Measurements from ENCODE around the gene GSTM1.
"Not testable (repeated sequence)": the region's sequence is repeated elsewhere in the genome, so short reads cannot be mapped to it uniquely, and the experiment has no call there.

GSTM1 gene

GRCh38 chr1:109702940-109703339 lies 15.3 kb downstream of the GSTM1 start:
- not testable (repeated sequence) for H3K4me3 ChIP-seq (ENCODE audit: low read depth, low read length); H3K27ac ChIP-seq (ENCODE audit: low read depth, low read length); H3K79me2 ChIP-seq (ENCODE audit: control insufficient read depth, insufficient read depth, low read length, unreplicated experiment); H3K4me1 ChIP-seq (ENCODE audit: control insufficient read depth, insufficient read depth, low read length, unreplicated experiment); H3K27me3 ChIP-seq (ENCODE audit: insufficient read depth, low read length); H2AFZ ChIP-seq (ENCODE audit: low read length, unreplicated experiment); H3K36me3 ChIP-seq (ENCODE audit: insufficient read depth, low read length)

- no peaks in the 10 kb centered on the region for H3K79me2 ChIP-seq (ENCODE audit: control insufficient read depth, insufficient read depth, low read length, unreplicated experiment)
- H3K27ac ChIP-seq (ENCODE audit: low read depth, low read length) = no peak overlapping the region
- no peaks in the 10 kb centered on the region for H3K27me3 ChIP-seq (ENCODE audit: insufficient read depth, low read length)
- H2AFZ ChIP-seq (ENCODE audit: low read length, unreplicated experiment) = no peak overlapping the region
- H3K36me3 ChIP-seq (ENCODE audit: insufficient read depth, low read length) = no peaks in the 10 kb centered on the region
- H3K4me3 ChIP-seq (ENCODE audit: low read depth, low read length) = no peak overlapping the region
- H3K4me1 ChIP-seq (ENCODE audit: control insufficient read depth, insufficient read depth, low read length, unreplicated experiment) = no peaks in the 10 kb centered on the region
Observed at GRCh38 chr1:109704173-109704572, 16.6 kb downstream of the GSTM1 start.

GRCh38 chr1:109705411-109705810 lies 17.8 kb downstream of the GSTM1 start:
- no peak overlapping the region for H2AFZ ChIP-seq (ENCODE audit: low read length, unreplicated experiment)
- no peak overlapping the region for H3K27ac ChIP-seq (ENCODE audit: low read depth, low read length)

GRCh38 chr1:109708949-109709348 lies 21.3 kb downstream of the GSTM1 start:
- not testable (repeated sequence) for H3K4me1 ChIP-seq (ENCODE audit: control insufficient read depth, insufficient read depth, low read length, unreplicated experiment); H3K4me3 ChIP-seq (ENCODE audit: low read depth, low read length); H3K27ac ChIP-seq (ENCODE audit: low read depth, low read length); H3K36me3 ChIP-seq (ENCODE audit: insufficient read depth, low read length); H2AFZ ChIP-seq (ENCODE audit: low read length, unreplicated experiment); H3K27me3 ChIP-seq (ENCODE audit: insufficient read depth, low read length); H3K79me2 ChIP-seq (ENCODE audit: control insufficient read depth, insufficient read depth, low read length, unreplicated experiment)

More at GRCh38 chr1:109705411-109705810, 17.8 kb downstream of the GSTM1 start:
- H3K79me2 ChIP-seq (ENCODE audit: control insufficient read depth, insufficient read depth, low read length, unreplicated experiment) = no peaks in the 10 kb centered on the region
- H3K36me3 ChIP-seq (ENCODE audit: insufficient read depth, low read length) = no peaks in the 10 kb centered on the region
- no peaks in the 10 kb centered on the region for H3K27me3 ChIP-seq (ENCODE audit: insufficient read depth, low read length)
- no peaks in the 10 kb centered on the region for H3K4me1 ChIP-seq (ENCODE audit: control insufficient read depth, insufficient read depth, low read length, unreplicated experiment)
- no peak overlapping the region for H3K4me3 ChIP-seq (ENCODE audit: low read depth, low read length)

- not testable (repeated sequence) for H3K4me1 ChIP-seq (ENCODE audit: control insufficient read depth, insufficient read depth, low read length, unreplicated experiment); H3K36me3 ChIP-seq (ENCODE audit: insufficient read depth, low read length); H3K27ac ChIP-seq (ENCODE audit: low read depth, low read length); H3K79me2 ChIP-seq (ENCODE audit: control insufficient read depth, insufficient read depth, low read length, unreplicated experiment); H3K4me3 ChIP-seq (ENCODE audit: low read depth, low read length); H2AFZ ChIP-seq (ENCODE audit: low read length, unreplicated experiment); H3K27me3 ChIP-seq (ENCODE audit: insufficient read depth, low read length)
Observed at GRCh38 chr1:109709822-109710221, 22.2 kb downstream of the GSTM1 start.

GRCh38 chr1:109711593-109712320 lies 24.1 kb downstream of the GSTM1 start, which contains the start of gene GSTM5:
TSS of gene GSTM5 (plus strand) at chr1:109712251. CDS start at chr1:109712313, 62 bp downstream.
- H3K36me3 ChIP-seq (ENCODE audit: insufficient read depth, low read length); H3K4me1 ChIP-seq (ENCODE audit: control insufficient read depth, insufficient read depth, low read length, unreplicated experiment); H2AFZ ChIP-seq (ENCODE audit: low read length, unreplicated experiment); H3K79me2 ChIP-seq (ENCODE audit: control insufficient read depth, insufficient read depth, low read length, unreplicated experiment); H3K27me3 ChIP-seq (ENCODE audit: insufficient read depth, low read length); H3K4me3 ChIP-seq (ENCODE audit: low read depth, low read length); H3K27ac ChIP-seq (ENCODE audit: low read depth, low read length): not testable (repeated sequence)

GRCh38 chr1:109712321-109712864 lies 24.8 kb downstream of the GSTM1 start:
- no peaks in the 10 kb centered on the region for H3K4me1 ChIP-seq (ENCODE audit: control insufficient read depth, insufficient read depth, low read length, unreplicated experiment)
- no peak overlapping the region for H3K27ac ChIP-seq (ENCODE audit: low read depth, low read length)
- H3K36me3 ChIP-seq (ENCODE audit: insufficient read depth, low read length) = no peaks in the 10 kb centered on the region
- H2AFZ ChIP-seq (ENCODE audit: low read length, unreplicated experiment) = no peak overlapping the region
- no peaks in the 10 kb centered on the region for H3K79me2 ChIP-seq (ENCODE audit: control insufficient read depth, insufficient read depth, low read length, unreplicated experiment)
- no peak overlapping the region for H3K4me3 ChIP-seq (ENCODE audit: low read depth, low read length)
- H3K27me3 ChIP-seq (ENCODE audit: insufficient read depth, low read length) = peaks cover 9% of the 10 kb centered on the region; the same call in 1 of the 2 replicates

- no peaks in the 10 kb centered on the region for H3K79me2 ChIP-seq (ENCODE audit: control insufficient read depth, insufficient read depth, low read length, unreplicated experiment)
- no peaks in the 10 kb centered on the region for H3K36me3 ChIP-seq (ENCODE audit: insufficient read depth, low read length)
- H3K27me3 ChIP-seq (ENCODE audit: insufficient read depth, low read length) = peaks cover 9% of the 10 kb centered on the region; the same call in 1 of the 2 replicates
- H3K4me1 ChIP-seq (ENCODE audit: control insufficient read depth, insufficient read depth, low read length, unreplicated experiment) = no peaks in the 10 kb centered on the region
- H3K27ac ChIP-seq (ENCODE audit: low read depth, low read length) = no peak overlapping the region
- no peak overlapping the region for H2AFZ ChIP-seq (ENCODE audit: low read length, unreplicated experiment)
- H3K4me3 ChIP-seq (ENCODE audit: low read depth, low read length) = no peak overlapping the region
Observed at GRCh38 chr1:109713636-109714035, 26.0 kb downstream of the GSTM1 start.

GRCh38 chr1:109714661-109715372 lies 27.2 kb downstream of the GSTM1 start:
- H3K36me3 ChIP-seq (ENCODE audit: insufficient read depth, low read length) = no peaks in the 10 kb centered on the region
- H3K4me1 ChIP-seq (ENCODE audit: control insufficient read depth, insufficient read depth, low read length, unreplicated experiment) = peaks cover 8% of the 10 kb centered on the region
- H2AFZ ChIP-seq (ENCODE audit: low read length, unreplicated experiment) = no peak overlapping the region
- H3K27ac ChIP-seq (ENCODE audit: low read depth, low read length) = no peak overlapping the region
- H3K79me2 ChIP-seq (ENCODE audit: control insufficient read depth, insufficient read depth, low read length, unreplicated experiment) = no peaks in the 10 kb centered on the region
- peaks cover 9% of the 10 kb centered on the region; the same call in 1 of the 2 replicates for H3K27me3 ChIP-seq (ENCODE audit: insufficient read depth, low read length)
- no peak overlapping the region for H3K4me3 ChIP-seq (ENCODE audit: low read depth, low read length)

- Histone ChIP-seq H3K79me2 (ENCODE audit: control insufficient read depth, insufficient read depth, low read length, unreplicated experiment) (no peaks in the 10 kb centered on the region), H3K4me3 (ENCODE audit: low read depth, low read length) (no peak overlapping the region), H3K4me1 (ENCODE audit: control insufficient read depth, insufficient read depth, low read length, unreplicated experiment) (peaks cover 11% of the 10 kb centered on the region), H3K27ac (ENCODE audit: low read depth, low read length) (no peak overlapping the region), H3K36me3 (ENCODE audit: insufficient read depth, low read length) (no peaks in the 10 kb centered on the region), H2AFZ (ENCODE audit: low read length, unreplicated experiment) (no peak overlapping the region), H3K27me3 (ENCODE audit: insufficient read depth, low read length) (peaks cover 9% of the 10 kb centered on the region; the same call in 1 of the 2 replicates)
Observed at GRCh38 chr1:109716121-109716520, 28.5 kb downstream of the GSTM1 start.

Data from ACC112 (cell line).